ENCODE data around the gene HMCN2.

- TF ChIP-seq CTCF (IDR thresholded peaks at IDR 0.05) (no peak), POLR2A (IDR thresholded peaks at IDR 0.05) (no peak)
These were observed 32.0 kb upstream of the HMCN2 start for GRCh38 chr9:130233587-130233945.

All from uterus (tissue), 2 donors.